ENCODE data around the gene SLC29A2. TPM values are rescaled to one million over a fixed set of nuclear protein-coding genes. Genes with fewer than 3 reads are reported as not detected.

SLC29A2 gene
- total RNA-seq, 1 donor from 2014 or later: 19.0 TPM

- DNase-seq (ENCODE audit: low spot score): peak; percentile 89
Measured at GRCh38 chr11:66347425-66348276, 23.9 kb downstream of the SLC29A2 start, which contains the start of gene B4GAT1. Gene B4GAT1 (minus strand): TSS chr11:66347629. CDS start chr11:66347545, 84 bp downstream.

GRCh38 chr11:66346476-66347424 is 24.8 kb downstream of the SLC29A2 start:
- DNase-seq (ENCODE audit: low spot score): no peak

- no peak for DNase-seq (ENCODE audit: low spot score)
Measured at GRCh38 chr11:66345316-66345649, 26.3 kb downstream of the SLC29A2 start.

- DNase-seq (ENCODE audit: low spot score): peak; percentile 99
Measured at GRCh38 chr11:66344550-66345315, 26.8 kb downstream of the SLC29A2 start, which contains the start of gene BRMS1. Gene BRMS1 (minus strand): TSS chr11:66345104. CDS start chr11:66342234, 2,870 bp downstream.

GRCh38 chr11:66343176-66343575 is 28.4 kb downstream of the SLC29A2 start:
- DNase-seq (ENCODE audit: low spot score): no peak

GRCh38 chr11:66341502-66342126 is 29.9 kb downstream of the SLC29A2 start:
- no peak for DNase-seq (ENCODE audit: low spot score)

- DNase-seq (ENCODE audit: low spot score): no peak
Measured at GRCh38 chr11:66340596-66341501, 30.7 kb downstream of the SLC29A2 start.

GRCh38 chr11:66339686-66340483 is 31.7 kb downstream of the SLC29A2 start:
- no peak for DNase-seq (ENCODE audit: low spot score)

- DNase-seq (ENCODE audit: low spot score): no peak
Measured at GRCh38 chr11:66339162-66339675, 32.3 kb downstream of the SLC29A2 start.

GRCh38 chr11:66338276-66339161 is 33.0 kb downstream of the SLC29A2 start:
- DNase-seq (ENCODE audit: low spot score): no peak

GRCh38 chr11:66337103-66337899 is 34.3 kb downstream of the SLC29A2 start:
- DNase-seq (ENCODE audit: low spot score): no peak

- peak; percentile 60 for DNase-seq (ENCODE audit: low spot score)
Measured at GRCh38 chr11:66336234-66337102, 35.1 kb downstream of the SLC29A2 start, which contains the start of gene RIN1. Gene RIN1 (minus strand): TSS chr11:66336434. CDS start chr11:66336402, 32 bp downstream.

GRCh38 chr11:66335531-66336233 is 35.9 kb downstream of the SLC29A2 start:
- no peak for DNase-seq (ENCODE audit: low spot score)

- no peak for DNase-seq (ENCODE audit: low spot score)
Measured at GRCh38 chr11:66334605-66335442, 36.7 kb downstream of the SLC29A2 start.
